Activated CD8-positive, alpha-beta memory T cell treated with anti-CD3 and anti-CD28 coated beads, Interleukin-2, amount 10 ng/mL, durations not matched to agents 7 days and 5 days (primary cell): Measurements from ENCODE around the gene DDX55. TPM values are rescaled to one million over a fixed set of nuclear protein-coding genes. Genes with fewer than 3 reads are reported as not detected.

Source experiments
- ATAC-seq: fragments of 150-1000 bp; cut with Tn5 transposase; one replicate; pipeline ENCODE4 v1.10.0; 2021; ENCODE audit warnings: moderate library complexity
- CTCF ChIA-PET: fragments of 350-600 bp; sonication (Branson Sonifier 250); formaldehyde crosslinking; loops from one replicate; lab custom pipeline; 2021; ENCODE audit warnings: antibody characterized with exemption; lab: Charles Lee
- DNase-seq: peaks from one replicate; pipeline ENCODE4 v3.0.0-alpha.2; 2020
- H3K27ac Mint-ChIP-seq: one replicate; pipeline ENCODE4 v1.8.0; 2021; ENCODE audit warnings: mild to moderate bottlenecking, mixed read lengths
- H3K27me3 Mint-ChIP-seq: one replicate; pipeline ENCODE4 v1.8.0; 2021; ENCODE audit warnings: mixed read lengths
- H3K36me3 Mint-ChIP-seq: one replicate; pipeline ENCODE4 v1.8.0; 2021; ENCODE audit warnings: mild to moderate bottlenecking, mixed read lengths
- H3K4me1 Mint-ChIP-seq: one replicate; pipeline ENCODE4 v1.8.0; 2021; ENCODE audit warnings: mixed read lengths
- H3K4me3 Mint-ChIP-seq: one replicate; pipeline ENCODE4 v1.8.0; 2021; ENCODE audit warnings: mild to moderate bottlenecking, moderate library complexity, mixed read lengths
- H3K9me3 Mint-ChIP-seq: one replicate; pipeline ENCODE4 v1.8.0; 2022; ENCODE audit warnings: low read depth, mixed read lengths
- total RNA-seq, 2 experiments: library from RNA; stranded (reverse); gene quantifications; one replicate each; pipeline ENCODE4 v1.2.3, GENCODE V29; 2021

Gene DDX55
- total RNA-seq, 2 experiments from 2014 or later = 46.8 to 51.0 TPM

GRCh38 chr12:123667771-123668170 is 65.9 kb downstream of the DDX55 start:
- peaks cover 10% of the 10 kb centered on the region for H3K4me1 Mint-ChIP-seq
- CTCF ChIA-PET = no interaction called here
- H3K36me3 Mint-ChIP-seq = peaks cover 12% of the 10 kb centered on the region
- H3K9me3 Mint-ChIP-seq = no peaks in the 10 kb centered on the region
- H3K4me3 Mint-ChIP-seq = no peak overlapping the region
- H3K27me3 Mint-ChIP-seq = no peaks in the 10 kb centered on the region
- no peak for ATAC-seq
- no peak for DNase-seq
- H3K27ac Mint-ChIP-seq = no peak overlapping the region

Other genes with a start within 250 kb of the DDX55 start
- gene SBNO1, start 237.3 kb upstream of the DDX55 start, total RNA-seq = 10 to 100 TPM; 35.7 to 45.3 TPM
- gene KMT5A, start 218.0 kb upstream of the DDX55 start, total RNA-seq = 10 to 100 TPM; 76.3 to 79.3 TPM
- 10 to 100 TPM in 1 of 2 experiments, 1 to 10 TPM in 1; 6.3 to 11.3 TPM for gene RILPL2, start 165.4 kb upstream of the DDX55 start, total RNA-seq
- 10 to 100 TPM; 31.0 to 32.1 TPM for gene SNRNP35, start 144.0 kb upstream of the DDX55 start, total RNA-seq
- gene RILPL1, start 68.4 kb upstream of the DDX55 start, total RNA-seq = 1 to 10 TPM; 1.5 TPM
- 100 to 1,000 TPM; 132 to 172 TPM for gene TMED2, start 17.5 kb upstream of the DDX55 start, total RNA-seq
- 10 to 100 TPM; 60.3 to 76.4 TPM for gene EIF2B1, start 31.6 kb downstream of the DDX55 start, total RNA-seq
- 10 to 100 TPM; 46.1 to 49.6 TPM for gene GTF2H3, start 31.7 kb downstream of the DDX55 start, total RNA-seq
- 1 to 10 TPM; 2.6 to 2.9 TPM for gene TCTN2, start 69.0 kb downstream of the DDX55 start, total RNA-seq
- 10 to 100 TPM; 76.6 to 91.6 TPM for gene ATP6V0A2, start 110.3 kb downstream of the DDX55 start, total RNA-seq
- gene DNAH10, start 160.2 kb downstream of the DDX55 start, total RNA-seq = under 1 TPM; 0.05 to 0.76 TPM